Fibroblast of villous mesenchyme (primary cell): ENCODE results near the gene MLLT3. TPM values are rescaled to one million over a fixed set of nuclear protein-coding genes. Genes with fewer than 3 reads are reported as not detected.

ENCODE experiments used
- DNase-seq: peaks from one replicate; pipeline ENCODE4 v3.0.0-alpha.2; 2010; ENCODE audit warnings: low read depth
- H3K4me3 ChIP-seq: 2 replicates; pipeline ENCODE4 v1.5.1; 2011; ENCODE audit warnings: low read depth, mild to moderate bottlenecking, low read length
- total RNA-seq: library from RNA; depleted of rRNA; stranded (reverse); fragments of >200 nt; gene quantifications from 2 replicates; pipeline ENCODE4 v1.2.3, GENCODE V29; 2012
- TF ChIP-seq, protein P1 (sequence below): IDR thresholded peaks from 2 replicates; pipeline ENCODE4 v1.5.1; 2012; ENCODE audit warnings: low read depth, mild to moderate bottlenecking, low read length; ENCODE audit not compliant: insufficient read depth

MLLT3 gene
- total RNA-seq, 1 donor: 44.9 TPM

DNA sequence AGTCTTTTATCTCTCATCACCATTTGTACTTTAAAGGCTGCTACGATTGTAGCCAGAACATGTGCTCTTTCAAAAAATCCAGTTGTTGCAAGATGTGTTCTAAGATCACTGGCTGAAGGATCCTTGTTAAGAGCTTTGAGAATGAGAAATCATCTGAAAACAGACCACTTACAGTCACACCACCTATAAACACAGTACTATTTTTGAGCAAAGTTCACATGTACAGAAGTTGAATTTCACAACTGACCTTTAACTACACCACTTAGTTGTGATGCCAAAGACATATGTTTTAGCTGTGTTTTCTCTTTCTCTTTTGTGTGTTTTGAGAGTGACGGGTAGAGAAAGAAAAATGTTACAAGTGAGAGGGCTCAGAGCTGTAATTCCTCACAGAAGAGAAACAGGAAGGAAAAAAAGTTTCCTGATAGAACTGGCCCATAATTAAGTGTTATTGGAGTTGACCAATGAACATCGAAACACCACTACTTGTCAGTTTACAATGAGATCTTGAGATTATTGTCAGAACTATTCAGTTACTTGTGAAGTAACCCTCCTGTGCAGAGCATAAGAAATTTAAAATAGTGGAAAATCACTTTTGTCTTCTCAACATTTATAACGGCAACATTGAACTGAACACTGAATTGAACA is 245.4 kb downstream of the MLLT3 start:
- peak; percentile 65 for DNase-seq
- TF ChIP-seq, protein P1, sequence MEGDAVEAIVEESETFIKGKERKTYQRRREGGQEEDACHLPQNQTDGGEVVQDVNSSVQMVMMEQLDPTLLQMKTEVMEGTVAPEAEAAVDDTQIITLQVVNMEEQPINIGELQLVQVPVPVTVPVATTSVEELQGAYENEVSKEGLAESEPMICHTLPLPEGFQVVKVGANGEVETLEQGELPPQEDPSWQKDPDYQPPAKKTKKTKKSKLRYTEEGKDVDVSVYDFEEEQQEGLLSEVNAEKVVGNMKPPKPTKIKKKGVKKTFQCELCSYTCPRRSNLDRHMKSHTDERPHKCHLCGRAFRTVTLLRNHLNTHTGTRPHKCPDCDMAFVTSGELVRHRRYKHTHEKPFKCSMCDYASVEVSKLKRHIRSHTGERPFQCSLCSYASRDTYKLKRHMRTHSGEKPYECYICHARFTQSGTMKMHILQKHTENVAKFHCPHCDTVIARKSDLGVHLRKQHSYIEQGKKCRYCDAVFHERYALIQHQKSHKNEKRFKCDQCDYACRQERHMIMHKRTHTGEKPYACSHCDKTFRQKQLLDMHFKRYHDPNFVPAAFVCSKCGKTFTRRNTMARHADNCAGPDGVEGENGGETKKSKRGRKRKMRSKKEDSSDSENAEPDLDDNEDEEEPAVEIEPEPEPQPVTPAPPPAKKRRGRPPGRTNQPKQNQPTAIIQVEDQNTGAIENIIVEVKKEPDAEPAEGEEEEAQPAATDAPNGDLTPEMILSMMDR: no peak
- no peak overlapping the region for H3K4me3 ChIP-seq

DNA sequence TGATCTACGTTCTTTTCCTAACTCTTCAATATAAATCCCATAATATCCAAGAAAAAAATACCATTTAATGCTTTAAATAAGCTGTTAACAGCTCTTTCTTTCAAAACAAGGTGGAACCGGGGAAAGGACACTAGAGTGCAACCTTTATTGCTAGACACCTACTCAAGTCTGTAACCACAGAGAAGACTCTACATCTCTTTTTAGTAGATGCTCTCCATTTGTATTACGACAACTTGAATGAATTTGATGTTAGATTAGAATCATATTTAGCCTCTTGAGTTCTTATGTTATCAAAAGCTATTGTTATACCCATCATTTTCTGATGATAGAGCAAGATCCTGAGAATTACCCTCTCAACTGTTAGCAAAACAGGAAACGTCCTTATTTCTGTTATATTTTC is 246.3 kb downstream of the MLLT3 start:
- DNase-seq: no peak
- TF ChIP-seq, protein P1: no peak

DNA sequence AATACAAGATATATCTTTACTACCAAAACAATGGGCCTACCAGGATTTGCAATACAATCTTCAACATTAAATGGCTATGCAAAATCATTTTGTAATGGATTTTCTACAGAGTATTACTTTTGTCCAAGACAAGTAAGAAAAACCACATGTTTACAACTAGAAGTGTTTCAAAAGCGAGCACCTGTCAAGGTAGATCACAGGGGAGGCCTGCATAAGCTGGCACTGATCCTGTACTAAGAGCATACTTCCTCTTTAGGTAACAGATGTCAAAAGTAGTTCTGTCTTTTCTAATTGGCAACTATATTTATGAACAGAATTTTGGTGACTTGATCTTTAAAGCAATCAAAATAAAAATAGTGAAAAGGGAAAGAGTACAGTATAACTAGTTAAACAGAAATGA is 249.0 kb downstream of the MLLT3 start:
- H3K4me3 ChIP-seq: no peak overlapping the region
- no peak for DNase-seq
- TF ChIP-seq, protein P1: no peak

More for the DNA sequence above, 246.3 kb downstream of the MLLT3 start:
- H3K4me3 ChIP-seq: no peak overlapping the region

DNA sequence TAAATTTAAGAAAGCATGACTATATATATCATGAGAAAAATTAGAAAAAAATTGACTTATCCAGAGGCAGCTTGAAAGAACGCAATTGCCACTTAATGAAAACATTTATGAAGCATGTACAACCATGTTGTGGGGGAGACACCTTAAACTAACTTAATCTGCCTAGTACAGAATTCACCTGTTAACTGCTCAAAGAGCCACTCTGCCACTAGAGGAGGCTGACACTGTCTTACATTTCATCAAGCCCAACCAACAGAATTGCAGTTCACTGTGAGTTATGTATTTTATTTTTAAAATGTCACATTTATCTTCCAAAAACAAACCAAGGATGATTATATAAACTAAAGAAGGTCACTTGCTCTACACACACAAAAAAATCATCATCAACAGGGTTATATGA is 252.9 kb downstream of the MLLT3 start:
- H3K4me3 ChIP-seq: no peak overlapping the region
- TF ChIP-seq, protein P1: no peak
- DNase-seq: no peak

DNA sequence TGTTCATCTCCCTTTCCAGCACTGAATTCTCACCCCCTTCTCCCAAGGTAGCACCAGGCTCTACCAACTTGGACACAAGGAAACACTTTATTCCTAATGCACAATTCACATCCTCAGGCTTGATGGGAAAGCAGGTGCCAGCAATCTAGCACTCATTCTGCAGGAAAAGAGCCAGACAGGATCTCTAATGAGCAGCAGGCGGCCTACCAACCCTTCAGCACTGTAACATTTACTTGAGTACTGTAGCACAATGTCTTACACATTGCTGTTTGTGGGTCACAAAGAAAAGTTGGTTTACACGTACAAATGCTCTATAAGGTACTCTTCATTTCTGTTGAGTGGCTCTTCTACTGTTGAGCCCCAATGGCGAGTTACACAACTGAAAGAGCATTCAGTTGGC is 254.4 kb downstream of the MLLT3 start:
- no peak for DNase-seq
- TF ChIP-seq, protein P1: no peak
- H3K4me3 ChIP-seq: no peak overlapping the region

DNA sequence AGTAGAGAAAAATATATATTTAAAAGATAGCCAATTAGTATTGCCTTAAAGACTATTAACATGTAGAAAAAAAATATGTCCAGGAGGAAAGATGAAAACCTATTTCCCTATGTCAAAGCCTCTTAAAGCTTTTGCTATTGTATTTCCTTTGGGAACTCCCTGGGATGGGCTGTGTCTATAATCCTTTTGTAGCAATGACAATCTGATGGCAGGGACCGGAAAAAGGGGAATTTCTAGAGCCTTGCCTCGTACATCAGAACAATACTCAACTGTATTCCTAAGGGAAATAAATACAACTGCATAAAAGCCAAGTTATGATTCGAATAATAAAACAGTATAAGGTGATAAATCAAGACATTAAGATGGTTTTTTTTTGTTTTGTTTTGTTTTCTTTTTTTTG is 257.3 kb downstream of the MLLT3 start:
- TF ChIP-seq, protein P1: no peak
- H3K4me3 ChIP-seq: no peak overlapping the region
- DNase-seq: no peak

DNA sequence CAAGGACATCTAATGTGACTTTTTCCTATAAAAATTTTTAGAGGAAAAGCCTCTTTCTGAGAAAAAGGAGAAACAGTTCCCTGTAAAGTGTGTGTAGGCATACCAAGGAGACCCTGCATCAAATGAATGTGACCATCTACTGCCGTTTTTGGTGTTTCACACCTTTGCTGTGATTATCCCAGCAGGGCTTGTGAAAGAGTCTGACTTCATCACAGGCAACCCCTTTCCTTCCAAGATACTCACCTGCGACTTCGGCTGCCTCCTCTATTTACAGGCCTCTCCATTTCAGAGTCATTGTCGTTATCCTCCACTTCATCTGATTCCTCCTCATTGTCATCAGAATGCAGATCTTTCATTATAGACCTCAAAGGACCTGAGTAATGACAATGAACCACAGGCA is 259.1 kb downstream of the MLLT3 start:
- TF ChIP-seq, protein P1: no peak
- no peak overlapping the region for H3K4me3 ChIP-seq
- no peak for DNase-seq
